Loucy (cell line): ENCODE measurements around the gene PRSS1.

Source experiments
- EZH2phosphoT487 ChIP-seq: fragments of 200-600 bp; IDR thresholded peaks from 2 replicates; pipeline ENCODE4 v1.6.1; 2018; ENCODE audit warnings: antibody characterized with exemption, mild to moderate bottlenecking, moderate library complexity, borderline replicate concordance
- TF ChIP-seq, protein P1 (sequence below): fragments of 200-600 bp; sonication (generic); conservative IDR thresholded peaks from 2 replicates; pipeline ENCODE4 v1.5.1; 2014; ENCODE audit warnings: mild to moderate bottlenecking, antibody characterized with exemption, low read length

DNA sequence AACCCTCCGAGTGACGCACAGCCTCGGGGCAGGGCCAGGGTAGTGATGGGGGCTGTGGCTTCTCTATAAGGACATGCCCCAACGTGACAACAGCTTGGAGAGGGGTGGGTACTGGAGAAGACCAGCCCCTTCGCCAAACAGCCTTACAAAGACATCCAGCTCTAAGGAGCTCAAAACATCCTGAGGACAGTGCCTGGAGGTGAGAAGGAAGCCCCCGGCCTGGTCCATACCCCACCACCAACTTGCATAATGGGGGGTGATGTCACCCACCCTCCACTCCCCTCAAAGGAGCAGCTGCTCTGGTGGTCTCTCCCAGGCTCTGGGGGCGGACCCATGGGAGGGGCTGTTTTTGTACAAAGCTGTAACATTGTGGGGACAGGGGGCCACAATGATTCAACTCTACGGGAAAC, 36.6 kb downstream of the PRSS1 start:
- TF ChIP-seq, protein P1, sequence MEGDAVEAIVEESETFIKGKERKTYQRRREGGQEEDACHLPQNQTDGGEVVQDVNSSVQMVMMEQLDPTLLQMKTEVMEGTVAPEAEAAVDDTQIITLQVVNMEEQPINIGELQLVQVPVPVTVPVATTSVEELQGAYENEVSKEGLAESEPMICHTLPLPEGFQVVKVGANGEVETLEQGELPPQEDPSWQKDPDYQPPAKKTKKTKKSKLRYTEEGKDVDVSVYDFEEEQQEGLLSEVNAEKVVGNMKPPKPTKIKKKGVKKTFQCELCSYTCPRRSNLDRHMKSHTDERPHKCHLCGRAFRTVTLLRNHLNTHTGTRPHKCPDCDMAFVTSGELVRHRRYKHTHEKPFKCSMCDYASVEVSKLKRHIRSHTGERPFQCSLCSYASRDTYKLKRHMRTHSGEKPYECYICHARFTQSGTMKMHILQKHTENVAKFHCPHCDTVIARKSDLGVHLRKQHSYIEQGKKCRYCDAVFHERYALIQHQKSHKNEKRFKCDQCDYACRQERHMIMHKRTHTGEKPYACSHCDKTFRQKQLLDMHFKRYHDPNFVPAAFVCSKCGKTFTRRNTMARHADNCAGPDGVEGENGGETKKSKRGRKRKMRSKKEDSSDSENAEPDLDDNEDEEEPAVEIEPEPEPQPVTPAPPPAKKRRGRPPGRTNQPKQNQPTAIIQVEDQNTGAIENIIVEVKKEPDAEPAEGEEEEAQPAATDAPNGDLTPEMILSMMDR = no peak
- no peak for TF ChIP-seq EZH2phosphoT487
